Smooth muscle cell (in vitro differentiated cells): ENCODE measurements around the gene C2CD5. TPM values are rescaled to one million over a fixed set of nuclear protein-coding genes. Genes with fewer than 3 reads are reported as not detected.

Source experiments
- DNase-seq: peaks from one replicate; lab custom pipeline; 2025; ENCODE audit not compliant: unreplicated experiment; lab: John Stamatoyannopoulos, UW
- H2AFZ ChIP-seq: fragments of 200-600 bp; sonication (generic); 2 replicates; pipeline ENCODE4 v1.6.0; 2016; ENCODE audit warnings: antibody characterized with exemption, low read depth, mild to moderate bottlenecking
- H3F3A ChIP-seq: fragments of 200-600 bp; sonication (generic); 2 replicates; pipeline ENCODE4 v1.6.0; 2017; ENCODE audit warnings: antibody characterized with exemption, low read depth
- H3K27ac ChIP-seq: fragments of 200-600 bp; sonication (generic); 2 replicates; pipeline ENCODE4 v1.5.1; 2016; ENCODE audit warnings: low read depth, mild to moderate bottlenecking
- H3K27me3 ChIP-seq: fragments of 200-600 bp; sonication (generic); 2 replicates; pipeline ENCODE4 v1.6.1; 2016; ENCODE audit warnings: low read depth, mild to moderate bottlenecking
- H3K36me3 ChIP-seq: fragments of 200-600 bp; sonication (generic); 2 replicates; pipeline ENCODE4 v1.5.1; 2016; ENCODE audit warnings: low read depth
- H3K4me1 ChIP-seq: fragments of 200-600 bp; sonication (generic); 2 replicates; pipeline ENCODE4 v1.5.1; 2016; ENCODE audit warnings: low read depth
- H3K4me2 ChIP-seq: fragments of 200-600 bp; sonication (generic); 2 replicates; pipeline ENCODE4 v1.6.0; 2016; ENCODE audit warnings: mild to moderate bottlenecking
- H3K4me3 ChIP-seq: fragments of 200-600 bp; sonication (generic); 2 replicates; pipeline ENCODE4 v1.5.1; 2016; ENCODE audit warnings: mild to moderate bottlenecking
- H3K79me2 ChIP-seq: fragments of 200-600 bp; sonication (generic); 2 replicates; pipeline ENCODE4 v1.6.0; 2016; ENCODE audit warnings: low read depth, mild to moderate bottlenecking
- H3K9ac ChIP-seq: fragments of 200-600 bp; sonication (generic); 2 replicates; pipeline ENCODE4 v1.6.0; 2016; ENCODE audit warnings: low read depth
- H3K9me3 ChIP-seq: fragments of 200-600 bp; sonication (generic); replicated peaks from 2 replicates; pipeline ENCODE4 v1.5.1; 2016; ENCODE audit warnings: low read depth
- H4K20me1 ChIP-seq: fragments of 200-600 bp; sonication (generic); 2 replicates; pipeline ENCODE4 v1.6.0; 2016; ENCODE audit warnings: low read depth
- WGBS: methylation state at CpG from one replicate; pipeline ENCODE4 v1.1.7; 2016; ENCODE audit warnings: low lambda C conversion rate; 5-methylcytosine and 5-hydroxymethylcytosine counted together
- polyA plus RNA-seq: library from polyadenylated mRNA; unstranded; fragments of >200 nt; fragmentation: Nextera tagmentation; extraction: Ambion mirVana; gene quantifications from 2 replicates; pipeline ENCODE4 v1.2.1, GENCODE V29; 2016
- total RNA-seq: library from RNA; depleted of rRNA; stranded (reverse); fragments of >200 nt; gene quantifications from 2 replicates; pipeline ENCODE4 v1.2.3, GENCODE V29; 2014
- TF ChIP-seq, protein P1 (sequence below): fragments of 200-600 bp; sonication (generic); IDR thresholded peaks from 2 replicates; pipeline ENCODE4 v1.5.1; 2017; ENCODE audit warnings: borderline replicate concordance, mild to moderate bottlenecking, antibody characterized with exemption; ENCODE audit not compliant: insufficient read depth, poor library complexity, severe bottlenecking

Gene C2CD5
- total and polyA plus RNA-seq, 2 experiments from 2014 or later = 6.4 to 13.2 TPM

DNA sequence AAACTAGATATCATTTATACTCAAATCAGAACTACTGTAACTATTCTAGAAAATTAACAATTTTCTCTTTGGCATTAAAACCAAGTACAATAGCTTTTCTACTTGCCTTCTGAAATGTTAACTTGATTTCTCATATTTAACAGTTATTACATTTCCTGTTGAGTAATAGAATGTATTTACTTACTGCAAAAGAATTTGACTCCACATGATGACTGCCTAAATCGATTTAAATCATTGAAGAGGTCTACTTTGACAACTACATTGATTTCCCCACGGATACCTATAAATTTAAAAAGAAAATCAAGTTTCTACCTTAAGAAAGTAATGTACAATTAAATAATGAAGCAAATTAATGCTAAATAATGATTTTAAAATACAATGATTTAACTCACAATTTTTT, 18.9 kb downstream of the C2CD5 start:
- no peak for DNase-seq
- peaks cover 4% of the 10 kb centered on the region for H3K36me3 ChIP-seq
- no peaks in the 10 kb centered on the region for H4K20me1 ChIP-seq
- no peak overlapping the region for H3K9ac ChIP-seq
- H3K4me3 ChIP-seq = no peak overlapping the region
- no peaks in the 10 kb centered on the region for H3F3A ChIP-seq
- TF ChIP-seq, protein P1, sequence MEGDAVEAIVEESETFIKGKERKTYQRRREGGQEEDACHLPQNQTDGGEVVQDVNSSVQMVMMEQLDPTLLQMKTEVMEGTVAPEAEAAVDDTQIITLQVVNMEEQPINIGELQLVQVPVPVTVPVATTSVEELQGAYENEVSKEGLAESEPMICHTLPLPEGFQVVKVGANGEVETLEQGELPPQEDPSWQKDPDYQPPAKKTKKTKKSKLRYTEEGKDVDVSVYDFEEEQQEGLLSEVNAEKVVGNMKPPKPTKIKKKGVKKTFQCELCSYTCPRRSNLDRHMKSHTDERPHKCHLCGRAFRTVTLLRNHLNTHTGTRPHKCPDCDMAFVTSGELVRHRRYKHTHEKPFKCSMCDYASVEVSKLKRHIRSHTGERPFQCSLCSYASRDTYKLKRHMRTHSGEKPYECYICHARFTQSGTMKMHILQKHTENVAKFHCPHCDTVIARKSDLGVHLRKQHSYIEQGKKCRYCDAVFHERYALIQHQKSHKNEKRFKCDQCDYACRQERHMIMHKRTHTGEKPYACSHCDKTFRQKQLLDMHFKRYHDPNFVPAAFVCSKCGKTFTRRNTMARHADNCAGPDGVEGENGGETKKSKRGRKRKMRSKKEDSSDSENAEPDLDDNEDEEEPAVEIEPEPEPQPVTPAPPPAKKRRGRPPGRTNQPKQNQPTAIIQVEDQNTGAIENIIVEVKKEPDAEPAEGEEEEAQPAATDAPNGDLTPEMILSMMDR = no peak
- H3K27ac ChIP-seq = no peak overlapping the region
- peaks cover 7% of the 10 kb centered on the region for H3K4me1 ChIP-seq
- no peaks in the 10 kb centered on the region for H3K27me3 ChIP-seq
- 93% methylated on average over 2 of the region's 2 CpGs for WGBS
- no peak overlapping the region for H3K4me2 ChIP-seq
- H3K79me2 ChIP-seq = no peaks in the 10 kb centered on the region
- H3K9me3 ChIP-seq = no peaks in the 10 kb centered on the region
- H2AFZ ChIP-seq = no peak overlapping the region

DNA sequence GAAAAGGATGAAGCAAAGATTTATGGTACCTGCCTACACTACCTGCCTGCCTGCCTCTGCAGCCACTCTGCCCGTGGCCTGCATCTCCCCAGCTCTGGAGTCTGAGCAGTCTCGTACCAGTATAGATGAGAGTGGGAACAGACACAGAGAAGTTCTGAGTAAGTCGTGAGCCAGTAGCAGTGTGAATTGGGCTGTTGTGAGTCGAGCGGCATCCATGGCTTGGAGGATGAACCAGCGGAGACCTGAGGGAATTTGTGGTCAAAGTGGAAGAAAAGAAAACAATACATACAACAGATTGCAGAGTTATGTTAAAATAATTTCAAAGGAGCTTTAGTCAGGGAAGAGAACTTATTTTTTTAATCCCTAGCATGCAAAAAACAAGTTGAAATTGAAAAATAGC, 25.3 kb downstream of the C2CD5 start:
- TF ChIP-seq, protein P1 = no peak
- Histone ChIP-seq H3K4me1 (no peaks in the 10 kb centered on the region), H3K27ac (no peak overlapping the region), H3K27me3 (no peaks in the 10 kb centered on the region), H2AFZ (no peak overlapping the region), H4K20me1 (no peaks in the 10 kb centered on the region), H3K9me3 (no peaks in the 10 kb centered on the region), H3K9ac (no peak overlapping the region), H3K79me2 (no peaks in the 10 kb centered on the region), H3F3A (no peaks in the 10 kb centered on the region), H3K4me3 (no peak overlapping the region), H3K36me3 (no peaks in the 10 kb centered on the region), H3K4me2 (no peak overlapping the region)
- DNase-seq = no peak
- 92% methylated on average over 6 of the region's 6 CpGs for WGBS

DNA sequence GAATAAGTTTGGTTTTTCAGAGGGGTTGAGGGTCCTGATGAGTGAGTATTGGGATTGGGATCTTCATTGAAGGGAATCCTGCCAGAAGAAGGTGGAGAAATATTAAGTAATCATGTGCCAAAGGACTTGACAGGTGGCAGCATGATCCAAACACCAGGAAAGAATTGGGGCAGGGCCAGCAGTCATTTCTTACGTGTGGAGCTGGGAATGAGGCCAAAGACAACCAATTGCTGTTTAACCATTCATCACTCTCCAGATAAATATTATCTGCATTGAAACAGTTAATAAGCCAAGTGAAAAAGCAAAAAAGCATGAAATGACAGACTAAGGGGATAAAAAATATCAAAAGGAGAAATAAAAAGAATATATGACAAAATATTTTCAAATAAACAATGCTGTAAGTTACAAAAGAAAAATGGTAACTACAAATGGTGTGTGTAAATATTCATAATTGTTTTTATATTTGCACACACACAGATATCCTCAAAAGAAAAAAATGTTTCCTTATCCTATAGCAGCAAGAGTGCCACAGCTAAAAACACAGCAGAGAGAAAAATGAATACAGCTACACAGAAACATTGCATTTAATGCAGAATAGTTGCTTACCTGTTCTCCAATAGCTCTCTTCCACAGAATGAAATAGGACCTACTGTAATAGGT, 26.2 kb downstream of the C2CD5 start:
- no peaks in the 10 kb centered on the region for H3K36me3 ChIP-seq
- H2AFZ ChIP-seq = no peak overlapping the region
- no peaks in the 10 kb centered on the region for H3K9me3 ChIP-seq
- TF ChIP-seq, protein P1 = no peak
- no peak overlapping the region for H3K9ac ChIP-seq
- no peaks in the 10 kb centered on the region for H3F3A ChIP-seq
- no peaks in the 10 kb centered on the region for H4K20me1 ChIP-seq
- DNase-seq = no peak
- no peak overlapping the region for H3K4me3 ChIP-seq
- no peak overlapping the region for H3K27ac ChIP-seq
- H3K79me2 ChIP-seq = no peaks in the 10 kb centered on the region
- H3K4me1 ChIP-seq = no peaks in the 10 kb centered on the region
- 95% methylated on average over 1 of the region's 1 CpG for WGBS
- no peaks in the 10 kb centered on the region for H3K27me3 ChIP-seq
- no peak overlapping the region for H3K4me2 ChIP-seq

DNA sequence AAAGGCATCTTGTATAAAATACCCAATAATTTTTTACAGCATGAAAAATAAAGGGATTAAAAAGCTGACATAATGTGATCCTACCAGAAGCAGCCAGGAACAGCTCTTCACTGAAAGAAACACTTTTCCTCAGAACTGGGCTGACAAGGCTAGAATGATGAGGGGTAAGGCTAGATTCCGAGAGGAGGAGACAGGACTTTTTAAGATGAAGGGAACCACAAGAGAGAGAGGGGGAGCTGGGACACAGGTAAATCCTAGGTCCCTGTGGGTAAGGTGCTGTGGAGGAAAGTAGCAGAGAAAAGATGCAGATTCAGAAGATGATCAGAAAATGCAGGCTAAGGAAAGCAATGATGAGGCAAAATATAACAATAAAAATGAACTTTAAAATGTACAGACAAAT, 29.5 kb downstream of the C2CD5 start:
- H3K9ac ChIP-seq = no peak overlapping the region
- no peak for DNase-seq
- WGBS = 91% methylated on average over 1 of the region's 1 CpG
- H3K4me1 ChIP-seq = no peaks in the 10 kb centered on the region
- no peaks in the 10 kb centered on the region for H3K9me3 ChIP-seq
- no peak overlapping the region for H3K4me3 ChIP-seq
- no peaks in the 10 kb centered on the region for H3F3A ChIP-seq
- H3K36me3 ChIP-seq = no peaks in the 10 kb centered on the region
- TF ChIP-seq, protein P1 = no peak
- no peaks in the 10 kb centered on the region for H4K20me1 ChIP-seq
- H3K27ac ChIP-seq = no peak overlapping the region
- H3K27me3 ChIP-seq = no peaks in the 10 kb centered on the region
- no peaks in the 10 kb centered on the region for H3K79me2 ChIP-seq
- no peak overlapping the region for H3K4me2 ChIP-seq
- H2AFZ ChIP-seq = no peak overlapping the region
